HEK293T (cell line): ENCODE measurements around the gene KCNMA1.

ENCODE experiments used
- FOXM1 ChIP-seq: fragments of 450-650 bp; IDR thresholded peaks from 2 replicates; pipeline ENCODE4 v1.6.1; 2017; ENCODE audit warnings: mild to moderate bottlenecking, borderline replicate concordance
- TARDBP ChIP-seq: fragments of 450-650 bp; IDR thresholded peaks from 2 replicates; pipeline ENCODE4 v1.6.1; 2016

- TF ChIP-seq FOXM1 (no peak), TARDBP (no peak)
These were observed 174.1 kb downstream of the KCNMA1 start for GRCh38 chr10:77463499-77463898.
